ENCODE measurements around the gene EID3.
"Not testable (repeated sequence)": the region's sequence is repeated elsewhere in the genome, so short reads cannot be mapped to it uniquely, and the experiment has no call there.

EID3 gene

GRCh38 chr12:104332273-104332672, 28.7 kb downstream of the EID3 start:
- not testable (repeated sequence) for H3K56ac ChIP-seq (ENCODE audit: low read length); H4K5ac ChIP-seq (ENCODE audit: low read length); H2AK5ac ChIP-seq (ENCODE audit: low read length); H3K4ac ChIP-seq (ENCODE audit: low read depth, low read length); H3K79me1 ChIP-seq (ENCODE audit: low read length); H3K4me2 ChIP-seq (ENCODE audit: low read length); H3K18ac ChIP-seq (ENCODE audit: low read length); H3K23ac ChIP-seq (ENCODE audit: low read length); H4K8ac ChIP-seq (ENCODE audit: low read depth, low read length); H3K27ac ChIP-seq (ENCODE audit: low read depth, low read length); H2BK15ac ChIP-seq (replicated peaks; ENCODE audit: low read depth); H3K79me2 ChIP-seq (ENCODE audit: control insufficient read depth, insufficient read depth, low read length); H3K4me3 ChIP-seq (ENCODE audit: low read length); H2BK120ac ChIP-seq (ENCODE audit: low read depth, low read length); H3K27me3 ChIP-seq (ENCODE audit: insufficient read depth, low read length, poor library complexity); H3K4me1 ChIP-seq (ENCODE audit: control insufficient read depth, low read depth, low read length); H2BK5ac ChIP-seq (ENCODE audit: low read length); H3K36me3 ChIP-seq (ENCODE audit: control insufficient read depth, insufficient read depth, low read length); DNase-seq; H3K9ac ChIP-seq (ENCODE audit: low read length)
- WGBS (ENCODE audit: extremely low coverage, insufficient coverage, low lambda C conversion rate): no CpG with 5 or more reads among the region's 3 CpGs

GRCh38 chr12:104333692-104334255, 30.2 kb downstream of the EID3 start:
- no peaks in the 10 kb centered on the region for H3K4me1 ChIP-seq (ENCODE audit: control insufficient read depth, low read depth, low read length)
- H3K4ac ChIP-seq (ENCODE audit: low read depth, low read length): no peak overlapping the region
- no peak overlapping the region for H3K27ac ChIP-seq (ENCODE audit: low read depth, low read length)
- H3K27me3 ChIP-seq (ENCODE audit: insufficient read depth, low read length, poor library complexity): no peaks in the 10 kb centered on the region
- H2AK5ac ChIP-seq (ENCODE audit: low read length): no peak overlapping the region
- H2BK15ac ChIP-seq (replicated peaks; ENCODE audit: low read depth): no peak overlapping the region
- no peak overlapping the region for H3K9ac ChIP-seq (ENCODE audit: low read length)
- no CpG with 5 or more reads among the region's 1 CpG for WGBS (ENCODE audit: extremely low coverage, insufficient coverage, low lambda C conversion rate)
- no peak overlapping the region for H3K23ac ChIP-seq (ENCODE audit: low read length)
- H3K4me2 ChIP-seq (ENCODE audit: low read length): no peak overlapping the region
- H4K8ac ChIP-seq (ENCODE audit: low read depth, low read length): no peak overlapping the region
- no peak for DNase-seq
- H2BK120ac ChIP-seq (ENCODE audit: low read depth, low read length): no peak overlapping the region
- no peak overlapping the region for H3K56ac ChIP-seq (ENCODE audit: low read length)
- no peak overlapping the region for H2BK5ac ChIP-seq (ENCODE audit: low read length)
- peaks cover 4% of the 10 kb centered on the region for H3K36me3 ChIP-seq (ENCODE audit: control insufficient read depth, insufficient read depth, low read length)
- no peak overlapping the region for H4K5ac ChIP-seq (ENCODE audit: low read length)
- no peaks in the 10 kb centered on the region for H3K79me2 ChIP-seq (ENCODE audit: control insufficient read depth, insufficient read depth, low read length)
- H3K18ac ChIP-seq (ENCODE audit: low read length): no peak overlapping the region
- no peak overlapping the region for H3K4me3 ChIP-seq (ENCODE audit: low read length)
- H3K79me1 ChIP-seq (ENCODE audit: low read length): no peaks in the 10 kb centered on the region

GRCh38 chr12:104334581-104334980, 31.0 kb downstream of the EID3 start:
- H3K23ac ChIP-seq (ENCODE audit: low read length): no peak overlapping the region
- no peak for DNase-seq
- no CpG with 5 or more reads among the region's 8 CpGs for WGBS (ENCODE audit: extremely low coverage, insufficient coverage, low lambda C conversion rate)
- no peaks in the 10 kb centered on the region for H3K79me1 ChIP-seq (ENCODE audit: low read length)
- no peak overlapping the region for H2BK5ac ChIP-seq (ENCODE audit: low read length)
- H3K27ac ChIP-seq (ENCODE audit: low read depth, low read length): no peak overlapping the region
- no peak overlapping the region for H3K56ac ChIP-seq (ENCODE audit: low read length)
- no peak overlapping the region for H2BK15ac ChIP-seq (replicated peaks; ENCODE audit: low read depth)
- H3K4me3 ChIP-seq (ENCODE audit: low read length): no peak overlapping the region
- no peaks in the 10 kb centered on the region for H3K4me1 ChIP-seq (ENCODE audit: control insufficient read depth, low read depth, low read length)
- no peak overlapping the region for H3K4me2 ChIP-seq (ENCODE audit: low read length)
- no peak overlapping the region for H4K5ac ChIP-seq (ENCODE audit: low read length)
- H3K9ac ChIP-seq (ENCODE audit: low read length): no peak overlapping the region
- H2AK5ac ChIP-seq (ENCODE audit: low read length): no peak overlapping the region
- no peaks in the 10 kb centered on the region for H3K27me3 ChIP-seq (ENCODE audit: insufficient read depth, low read length, poor library complexity)
- H3K4ac ChIP-seq (ENCODE audit: low read depth, low read length): no peak overlapping the region
- no peaks in the 10 kb centered on the region for H3K79me2 ChIP-seq (ENCODE audit: control insufficient read depth, insufficient read depth, low read length)
- no peak overlapping the region for H3K18ac ChIP-seq (ENCODE audit: low read length)
- no peak overlapping the region for H2BK120ac ChIP-seq (ENCODE audit: low read depth, low read length)
- no peak overlapping the region for H4K8ac ChIP-seq (ENCODE audit: low read depth, low read length)
- H3K36me3 ChIP-seq (ENCODE audit: control insufficient read depth, insufficient read depth, low read length): peaks cover 7% of the 10 kb centered on the region

GRCh38 chr12:104336115-104336514, 32.6 kb downstream of the EID3 start:
- Histone ChIP-seq H3K27ac (ENCODE audit: low read depth, low read length) (no peak overlapping the region), H3K79me2 (ENCODE audit: control insufficient read depth, insufficient read depth, low read length) (no peaks in the 10 kb centered on the region), H3K23ac (ENCODE audit: low read length) (no peak overlapping the region), H2AK5ac (ENCODE audit: low read length) (no peak overlapping the region), H3K56ac (ENCODE audit: low read length) (no peak overlapping the region), H3K79me1 (ENCODE audit: low read length) (peaks cover 2% of the 10 kb centered on the region), H2BK120ac (ENCODE audit: low read depth, low read length) (no peak overlapping the region), H3K4me2 (ENCODE audit: low read length) (no peak overlapping the region), H4K8ac (ENCODE audit: low read depth, low read length) (no peak overlapping the region), H4K5ac (ENCODE audit: low read length) (no peak overlapping the region), H2BK5ac (ENCODE audit: low read length) (no peak overlapping the region), H3K36me3 (ENCODE audit: control insufficient read depth, insufficient read depth, low read length) (peaks cover 14% of the 10 kb centered on the region), H3K9ac (ENCODE audit: low read length) (no peak overlapping the region), H3K4me1 (ENCODE audit: control insufficient read depth, low read depth, low read length) (no peaks in the 10 kb centered on the region), H3K4me3 (ENCODE audit: low read length) (no peak overlapping the region), H3K27me3 (ENCODE audit: insufficient read depth, low read length, poor library complexity) (no peaks in the 10 kb centered on the region), H3K18ac (ENCODE audit: low read length) (no peak overlapping the region), H3K4ac (ENCODE audit: low read depth, low read length) (no peak overlapping the region), H2BK15ac (replicated peaks; ENCODE audit: low read depth) (no peak overlapping the region)
- WGBS (ENCODE audit: extremely low coverage, insufficient coverage, low lambda C conversion rate): no CpG with 5 or more reads among the region's 2 CpGs
- DNase-seq: no peak

GRCh38 chr12:104337030-104337558, 33.6 kb downstream of the EID3 start:
- Histone ChIP-seq H3K4ac (ENCODE audit: low read depth, low read length) (no peak overlapping the region), H3K79me2 (ENCODE audit: control insufficient read depth, insufficient read depth, low read length) (no peaks in the 10 kb centered on the region), H3K4me1 (ENCODE audit: control insufficient read depth, low read depth, low read length) (no peaks in the 10 kb centered on the region), H3K4me3 (ENCODE audit: low read length) (no peak overlapping the region), H3K56ac (ENCODE audit: low read length) (no peak overlapping the region), H3K18ac (ENCODE audit: low read length) (no peak overlapping the region), H3K23ac (ENCODE audit: low read length) (no peak overlapping the region), H3K4me2 (ENCODE audit: low read length) (no peak overlapping the region), H3K9ac (ENCODE audit: low read length) (no peak overlapping the region), H3K27ac (ENCODE audit: low read depth, low read length) (no peak overlapping the region), H3K79me1 (ENCODE audit: low read length) (peaks cover 2% of the 10 kb centered on the region), H2BK120ac (ENCODE audit: low read depth, low read length) (no peak overlapping the region), H2BK5ac (ENCODE audit: low read length) (no peak overlapping the region), H4K5ac (ENCODE audit: low read length) (no peak overlapping the region), H3K27me3 (ENCODE audit: insufficient read depth, low read length, poor library complexity) (no peaks in the 10 kb centered on the region), H4K8ac (ENCODE audit: low read depth, low read length) (no peak overlapping the region), H2BK15ac (replicated peaks; ENCODE audit: low read depth) (no peak overlapping the region), H3K36me3 (ENCODE audit: control insufficient read depth, insufficient read depth, low read length) (peaks cover 14% of the 10 kb centered on the region), H2AK5ac (ENCODE audit: low read length) (no peak overlapping the region)
- no CpG with 5 or more reads among the region's 7 CpGs for WGBS (ENCODE audit: extremely low coverage, insufficient coverage, low lambda C conversion rate)
- DNase-seq: no peak

GRCh38 chr12:104339663-104340062, 36.1 kb downstream of the EID3 start:
- WGBS (ENCODE audit: extremely low coverage, insufficient coverage, low lambda C conversion rate): no CpG with 5 or more reads among the region's 3 CpGs
- Histone ChIP-seq H3K56ac (ENCODE audit: low read length) (no peak overlapping the region), H3K4me2 (ENCODE audit: low read length) (no peak overlapping the region), H3K36me3 (ENCODE audit: control insufficient read depth, insufficient read depth, low read length) (peaks cover 13% of the 10 kb centered on the region), H3K27ac (ENCODE audit: low read depth, low read length) (no peak overlapping the region), H4K5ac (ENCODE audit: low read length) (no peak overlapping the region), H2AK5ac (ENCODE audit: low read length) (no peak overlapping the region), H3K9ac (ENCODE audit: low read length) (no peak overlapping the region), H3K27me3 (ENCODE audit: insufficient read depth, low read length, poor library complexity) (no peaks in the 10 kb centered on the region), H3K4ac (ENCODE audit: low read depth, low read length) (no peak overlapping the region), H2BK15ac (replicated peaks; ENCODE audit: low read depth) (no peak overlapping the region), H2BK5ac (ENCODE audit: low read length) (no peak overlapping the region), H4K8ac (ENCODE audit: low read depth, low read length) (no peak overlapping the region), H3K4me1 (ENCODE audit: control insufficient read depth, low read depth, low read length) (no peaks in the 10 kb centered on the region), H3K23ac (ENCODE audit: low read length) (no peak overlapping the region), H3K4me3 (ENCODE audit: low read length) (no peak overlapping the region), H3K18ac (ENCODE audit: low read length) (no peak overlapping the region), H2BK120ac (ENCODE audit: low read depth, low read length) (no peak overlapping the region), H3K79me1 (ENCODE audit: low read length) (peaks cover 2% of the 10 kb centered on the region), H3K79me2 (ENCODE audit: control insufficient read depth, insufficient read depth, low read length) (no peaks in the 10 kb centered on the region)
- DNase-seq: no peak

Data from mesendoderm (in vitro differentiated cells).